ENCODE data around the gene STX11.

- TF ChIP-seq EZH2phosphoT487 (IDR thresholded peaks at IDR 0.05; ENCODE audit: borderline replicate concordance, low read length), result no peak
- TF ChIP-seq CTCF (IDR thresholded peaks at IDR 0.05; ENCODE audit: low read depth, low read length, poor library complexity, severe bottlenecking), result no peak
Measured at GRCh38 chr6:144215402-144215931, 65.2 kb downstream of the STX11 start.
